NB4 (cell line): ENCODE results near the gene RASSF5.

Experiments
- DNase-seq: peaks from one replicate; pipeline ENCODE4 v3.0.0; 2010; ENCODE audit warnings: low read depth
- H3K4me3 ChIP-seq: one replicate; pipeline ENCODE4 v1.5.1; 2011; ENCODE audit warnings: mild to moderate bottlenecking, low read depth, low read length, moderate library complexity
- CTCF ChIP-seq: IDR thresholded peaks from one replicate; pipeline ENCODE4 v1.5.1; 2012; ENCODE audit warnings: low read depth, low read length
- MAX ChIP-seq: IDR thresholded peaks from 2 replicates; pipeline ENCODE4 v1.6.1; 2011; ENCODE audit warnings: low read depth, low read length
- MYC ChIP-seq: IDR thresholded peaks from 2 replicates; pipeline ENCODE4 v1.6.1; 2011; ENCODE audit warnings: low read depth, low read length
- POLR2A ChIP-seq: IDR thresholded peaks from 2 replicates; pipeline ENCODE4 v1.6.1; 2011; ENCODE audit warnings: mild to moderate bottlenecking; ENCODE audit not compliant: insufficient read length; ENCODE audit errors: extremely low read depth

Gene RASSF5

GRCh38 chr1:206517784-206518183 is 10.5 kb downstream of the RASSF5 start:
- TF ChIP-seq MYC: no peak
- DNase-seq: no peak
- no peak overlapping the region for H3K4me3 ChIP-seq

GRCh38 chr1:206518206-206518605 is 10.9 kb downstream of the RASSF5 start:
- no peak for TF ChIP-seq CTCF
- TF ChIP-seq POLR2A: no peak
- TF ChIP-seq MYC: no peak
- TF ChIP-seq MAX: no peak
- no peak for DNase-seq
- H3K4me3 ChIP-seq: no peak overlapping the region

- no peak for TF ChIP-seq MAX
- H3K4me3 ChIP-seq: no peak overlapping the region
Measured at GRCh38 chr1:206518743-206519142, 11.4 kb downstream of the RASSF5 start.

GRCh38 chr1:206521127-206521526 is 13.8 kb downstream of the RASSF5 start:
- TF ChIP-seq CTCF: no peak
- TF ChIP-seq MYC: no peak
- TF ChIP-seq MAX: no peak
- no peak for TF ChIP-seq POLR2A
- DNase-seq: no peak
- no peak overlapping the region for H3K4me3 ChIP-seq

More at GRCh38 chr1:206518743-206519142, 11.4 kb downstream of the RASSF5 start:
- DNase-seq: no peak

- no peak overlapping the region for H3K4me3 ChIP-seq
- TF ChIP-seq MYC (no peak), POLR2A (no peak), MAX (no peak), CTCF (no peak)
- DNase-seq: no peak
Measured at GRCh38 chr1:206521694-206522402, 14.5 kb downstream of the RASSF5 start.

GRCh38 chr1:206524739-206525364 is 17.5 kb downstream of the RASSF5 start:
- TF ChIP-seq CTCF: no peak
- no peak for TF ChIP-seq MAX
- no peak for TF ChIP-seq POLR2A
- no peak for TF ChIP-seq MYC
- DNase-seq: no peak
- no peak overlapping the region for H3K4me3 ChIP-seq
